Measurements from ENCODE around the gene OR51B6. TPM values are rescaled to one million over a fixed set of nuclear protein-coding genes. Genes with fewer than 3 reads are reported as not detected.
"Not testable (repeated sequence)": the region's sequence is repeated elsewhere in the genome, so short reads cannot be mapped to it uniquely, and the experiment has no call there.

OR51B6 gene
- total RNA-seq, 1 donor from 2014 or later = not detected

GRCh38 chr11:5362017-5362625, 10.8 kb downstream of the OR51B6 start:
- intact Hi-C loops (cut with DNase I) = no loop called here
- no peak for DNase-seq (ENCODE audit: low spot score)

GRCh38 chr11:5363679-5364078, 12.4 kb downstream of the OR51B6 start:
- intact Hi-C loops (cut with DNase I) = no loop called here

GRCh38 chr11:5364214-5364613, 12.9 kb downstream of the OR51B6 start:
- no peak for DNase-seq (ENCODE audit: low spot score)
- intact Hi-C loops (cut with DNase I) = no loop called here

More at GRCh38 chr11:5363679-5364078, 12.4 kb downstream of the OR51B6 start:
- no peak for DNase-seq (ENCODE audit: low spot score)

- intact Hi-C loops (cut with DNase I); DNase-seq (ENCODE audit: low spot score): not testable (repeated sequence)
These were observed 15.1 kb downstream of the OR51B6 start for GRCh38 chr11:5366365-5366764.

- no peak for DNase-seq (ENCODE audit: low spot score)
- intact Hi-C loops (cut with DNase I) = no loop called here
These were observed 15.5 kb downstream of the OR51B6 start for GRCh38 chr11:5366856-5367255.

GRCh38 chr11:5367448-5368074, 16.3 kb downstream of the OR51B6 start:
- intact Hi-C loops (cut with DNase I) = no loop called here
- DNase-seq (ENCODE audit: low spot score) = no peak

GRCh38 chr11:5368502-5369043, 17.3 kb downstream of the OR51B6 start:
- no peak for DNase-seq (ENCODE audit: low spot score)
- intact Hi-C loops (cut with DNase I) = no loop called here

- intact Hi-C loops (cut with DNase I) = no loop called here
- no peak for DNase-seq (ENCODE audit: low spot score)
These were observed 18.5 kb downstream of the OR51B6 start for GRCh38 chr11:5369789-5370188.

GRCh38 chr11:5380740-5381342, 29.5 kb downstream of the OR51B6 start:
- intact Hi-C loops (cut with DNase I) = loop anchor here (2.0 to 10.0 kb wide), 3 partner anchors 176 to 756 kb away; no protein-coding TSS in a partner anchor
- DNase-seq (ENCODE audit: low spot score) = no peak

- no peak for DNase-seq (ENCODE audit: low spot score)
- intact Hi-C loops (cut with DNase I) = loop anchor here (10.0 kb wide), 1 partner anchor 759 kb away; no protein-coding TSS in a partner anchor
These were observed 32.3 kb downstream of the OR51B6 start, which contains the start of gene OR51M1 for GRCh38 chr11:5383576-5383975. Gene OR51M1 (plus strand): TSS chr11:5383812. CDS start chr11:5389399, 5,587 bp downstream.

- intact Hi-C loops (cut with DNase I) = loop anchor here (10.0 kb wide), 1 partner anchor 760 kb away; no protein-coding TSS in a partner anchor
- DNase-seq (ENCODE audit: low spot score) = no peak
These were observed 33.0 kb downstream of the OR51B6 start for GRCh38 chr11:5384335-5384734.

- intact Hi-C loops (cut with DNase I) = no loop called here
- DNase-seq (ENCODE audit: low spot score) = no peak
These were observed 38.9 kb downstream of the OR51B6 start for GRCh38 chr11:5390210-5390609.

GRCh38 chr11:5394091-5394490, 42.8 kb downstream of the OR51B6 start:
- DNase-seq (ENCODE audit: low spot score) = no peak
- intact Hi-C loops (cut with DNase I) = no loop called here

- no peak for DNase-seq (ENCODE audit: low spot score)
These were observed 47.6 kb downstream of the OR51B6 start for GRCh38 chr11:5398936-5399335.

More at GRCh38 chr11:5398936-5399335, 47.6 kb downstream of the OR51B6 start:
- intact Hi-C loops (cut with DNase I) = no loop called here

Other genes with a start within 250 kb of the OR51B6 start
- gene OR52A5, start 213.2 kb upstream of the OR51B6 start, total RNA-seq = not detected
- not detected for gene OR52A1, start 196.8 kb upstream of the OR51B6 start, total RNA-seq
- gene OR51V1, start 150.8 kb upstream of the OR51B6 start, total RNA-seq = not detected
- 1,223 TPM for gene HBB, start 124.4 kb upstream of the OR51B6 start, total RNA-seq
- 4.4 TPM for gene HBD, start 117.0 kb upstream of the OR51B6 start, total RNA-seq
- gene HBG1, start 101.7 kb upstream of the OR51B6 start, total RNA-seq = not detected
- 0.94 TPM for gene HBG2, start 96.7 kb upstream of the OR51B6 start, total RNA-seq
- not detected for gene HBE1, start 81.6 kb upstream of the OR51B6 start, total RNA-seq
- not detected for gene OR51B4, start 49.6 kb upstream of the OR51B6 start, total RNA-seq
- gene OR51B2, start 27.2 kb upstream of the OR51B6 start, total RNA-seq = not detected
- gene OR51B5, start 8.0 kb upstream of the OR51B6 start, total RNA-seq = not detected
- not detected for gene OR51M1, start 32.3 kb downstream of the OR51B6 start, total RNA-seq
- gene OR51Q1, start 70.6 kb downstream of the OR51B6 start, total RNA-seq = not detected
- gene OR51I1, start 90.0 kb downstream of the OR51B6 start, total RNA-seq = not detected
- gene OR51I2, start 97.8 kb downstream of the OR51B6 start, total RNA-seq = not detected
- gene OR52D1, start 137.2 kb downstream of the OR51B6 start, total RNA-seq = not detected
- gene UBQLN3, start 158.4 kb downstream of the OR51B6 start, total RNA-seq = not detected
- 0.11 TPM for gene UBQLNL, start 165.2 kb downstream of the OR51B6 start, total RNA-seq
- gene OR52H1, start 197.0 kb downstream of the OR51B6 start, total RNA-seq = not detected
- not detected for gene OR52B6, start 229.4 kb downstream of the OR51B6 start, total RNA-seq
- 0.46 TPM for gene TRIM6, start 245.1 kb downstream of the OR51B6 start, total RNA-seq

Measured in cardiac septum (tissue), 1 donor.